Prostate gland (tissue), 1 donor: ENCODE measurements around the gene C16orf96.

Experiments used
- POLR2A ChIP-seq: fragments of 450-650 bp; IDR thresholded peaks from one replicate; pipeline ENCODE4 v1.6.1; 2016; ENCODE audit warnings: antibody characterized with exemption, mild to moderate bottlenecking
- POLR2AphosphoS5 ChIP-seq: sonication (generic); formaldehyde crosslinking; IDR thresholded peaks from one replicate; pipeline ENCODE4 v1.6.1; 2017; ENCODE audit warnings: antibody characterized with exemption

DNA sequence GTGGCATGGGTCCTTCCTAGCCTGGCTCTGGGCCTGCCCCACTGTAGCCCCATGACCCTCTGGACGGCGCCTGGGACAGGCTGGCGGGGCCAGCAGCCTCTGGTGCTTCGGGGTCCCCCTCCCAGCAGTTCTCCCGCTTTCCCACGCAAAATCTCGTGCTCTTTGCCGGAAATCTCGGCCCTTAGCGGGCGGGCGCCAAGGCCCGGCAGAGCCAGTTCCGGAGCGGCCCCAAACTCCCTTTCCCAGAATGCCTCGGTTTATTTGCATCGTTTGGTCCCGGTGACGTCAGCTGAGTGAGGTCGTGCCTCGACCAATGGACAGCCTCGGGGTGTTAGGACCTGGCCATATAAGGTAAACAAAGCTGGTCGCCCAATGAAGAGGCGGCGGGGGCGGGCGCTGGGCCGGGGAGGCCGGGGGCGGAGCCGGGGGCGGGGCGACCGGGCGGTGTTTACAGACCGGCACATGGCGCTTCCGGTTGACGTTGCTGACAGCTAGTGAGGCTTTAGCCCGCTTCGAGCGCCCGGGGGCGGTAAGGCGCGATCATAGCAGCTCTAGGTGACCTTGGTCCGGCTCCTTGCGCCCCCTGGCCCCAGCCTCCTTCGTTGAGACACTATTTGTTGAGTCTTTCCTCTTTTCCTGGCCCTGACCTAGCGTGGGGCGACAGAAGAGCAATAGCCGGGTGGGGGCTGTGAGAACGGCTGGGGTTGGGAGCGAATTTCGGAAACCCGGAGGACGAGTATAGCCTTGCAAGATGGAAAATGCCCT lies 60.1 kb downstream of the C16orf96 start:
- peak; percentile 96 for TF ChIP-seq POLR2AphosphoS5
- peak; percentile 87 for TF ChIP-seq POLR2A
